Natural killer cell treated with Interleukin-12 subunit alpha and Interleukin-12 subunit beta and Interleukin-15 and Interleukin-18, amount 100 ng/mL, for 72 hours (primary cell): ENCODE results near the gene TCN2. TPM values are rescaled to one million over a fixed set of nuclear protein-coding genes. Genes with fewer than 3 reads are reported as not detected.
"Not testable (repeated sequence)": the region's sequence is repeated elsewhere in the genome, so short reads cannot be mapped to it uniquely, and the experiment has no call there.

Source experiments
- ATAC-seq, 2 donors: fragments of 150-1000 bp; cut with Tn5 transposase in 1 of 2; sonication (Bioruptor Pico), chemical (Tn5 transposase) in 1 of 2; 2 replicates each; pipeline ENCODE4 v1.10.0; 2021
- DNase-seq: peaks from one replicate; pipeline ENCODE4 v3.0.0; 2022; ENCODE audit warnings: low spot score
- H3K27ac Mint-ChIP-seq, 2 donors: 1 replicate in 1 of 2; 2 replicates in 1 of 2; pipeline ENCODE4 v1.8.0; 2022; ENCODE audit warnings: mixed read lengths in 2 of 2, mild to moderate bottlenecking in 1 of 2, moderate library complexity in 1 of 2
- H3K27me3 Mint-ChIP-seq, 2 donors: 1 replicate in 1 of 2; 2 replicates in 1 of 2; pipeline ENCODE4 v1.8.0; 2022; ENCODE audit warnings: mixed read lengths in 2 of 2
- H3K36me3 Mint-ChIP-seq: one replicate; pipeline ENCODE4 v1.8.0; 2022; ENCODE audit warnings: mixed read lengths
- H3K4me1 Mint-ChIP-seq, 2 donors: 1 replicate in 1 of 2; 2 replicates in 1 of 2; pipeline ENCODE4 v1.8.0; 2022; ENCODE audit warnings: low read depth in 2 of 2, mixed read lengths in 2 of 2, mild to moderate bottlenecking in 1 of 2
- H3K4me3 Mint-ChIP-seq: one replicate; pipeline ENCODE4 v1.8.0; 2022; ENCODE audit warnings: mixed read lengths
- H3K9me3 Mint-ChIP-seq: 2 replicates; pipeline ENCODE4 v1.8.0; 2022; ENCODE audit warnings: mixed read lengths
- total RNA-seq, 2 donors: library from RNA; stranded (reverse); gene quantifications; one replicate each; pipeline ENCODE4 v1.2.3, GENCODE V29; 2022

TCN2 gene
- total RNA-seq, 2 donors from 2014 or later = 0.19 TPM; not detected in 1

- ATAC-seq (peak; percentile 81 to 90), DNase-seq (peak; percentile 69)
- peak overlapping the region; percentile 52 for H3K27ac Mint-ChIP-seq
- no peaks in the 10 kb centered on the region for H3K9me3 Mint-ChIP-seq
- peaks cover 0 to 10% of the 10 kb centered on the region in 2 donors for H3K27me3 Mint-ChIP-seq
- H3K36me3 Mint-ChIP-seq = no peaks in the 10 kb centered on the region
- peaks cover 26 to 33% of the 10 kb centered on the region in 2 donors for H3K4me1 Mint-ChIP-seq
- H3K4me3 Mint-ChIP-seq = peak overlapping the region; percentile 59
Observed at GRCh38 chr22:30609260-30610185, 2.5 kb downstream of the TCN2 start.

- DNase-seq = no peak
- Mint-ChIP-seq H3K4me1 (peaks cover 24 to 33% of the 10 kb centered on the region in 2 donors), H3K4me3 (no peak overlapping the region), H3K36me3 (no peaks in the 10 kb centered on the region), H3K27me3 (peaks cover 0 to 10% of the 10 kb centered on the region in 2 donors), H3K27ac (no peak overlapping the region), H3K9me3 (no peaks in the 10 kb centered on the region)
- ATAC-seq = no peak
Observed at GRCh38 chr22:30610299-30610698, 3.3 kb downstream of the TCN2 start.

- H3K36me3 Mint-ChIP-seq = no peaks in the 10 kb centered on the region
- H3K27ac Mint-ChIP-seq = no peak overlapping the region
- ATAC-seq = no peak
- H3K4me3 Mint-ChIP-seq = no peak overlapping the region
- DNase-seq = no peak
- peaks cover 18 to 27% of the 10 kb centered on the region in 2 donors for H3K4me1 Mint-ChIP-seq
- peaks cover 0 to 12% of the 10 kb centered on the region in 2 donors for H3K27me3 Mint-ChIP-seq
- no peaks in the 10 kb centered on the region for H3K9me3 Mint-ChIP-seq
Observed at GRCh38 chr22:30611197-30611596, 4.2 kb downstream of the TCN2 start.

GRCh38 chr22:30612789-30613188 lies 5.8 kb downstream of the TCN2 start:
- peaks cover 0 to 9% of the 10 kb centered on the region in 2 donors for H3K27me3 Mint-ChIP-seq
- no peaks in the 10 kb centered on the region for H3K36me3 Mint-ChIP-seq
- DNase-seq (no peak), ATAC-seq (no peak)
- no peaks in the 10 kb centered on the region for H3K9me3 Mint-ChIP-seq
- H3K4me3 Mint-ChIP-seq = no peak overlapping the region
- peaks cover 9 to 20% of the 10 kb centered on the region in 2 donors for H3K4me1 Mint-ChIP-seq
- peak overlapping the region in 1 of 2 donors; percentile 1 for H3K27ac Mint-ChIP-seq

- Mint-ChIP-seq H3K27me3 (peaks cover 0 to 9% of the 10 kb centered on the region in 2 donors), H3K9me3 (no peaks in the 10 kb centered on the region), H3K27ac (no peak overlapping the region), H3K4me1 (peaks cover 3 to 15% of the 10 kb centered on the region in 2 donors), H3K36me3 (no peaks in the 10 kb centered on the region), H3K4me3 (no peak overlapping the region)
- ATAC-seq = no peak
- no peak for DNase-seq
Observed at GRCh38 chr22:30614268-30614667, 7.3 kb downstream of the TCN2 start.

GRCh38 chr22:30614879-30615278 lies 7.9 kb downstream of the TCN2 start:
- no peaks in the 10 kb centered on the region for H3K36me3 Mint-ChIP-seq
- H3K4me3 Mint-ChIP-seq = no peak overlapping the region
- ATAC-seq = no peak
- no peak for DNase-seq
- no peaks in the 10 kb centered on the region for H3K9me3 Mint-ChIP-seq
- peaks cover 0 to 7% of the 10 kb centered on the region in 2 donors for H3K27me3 Mint-ChIP-seq
- no peak overlapping the region for H3K27ac Mint-ChIP-seq
- H3K4me1 Mint-ChIP-seq = peaks cover 0 to 9% of the 10 kb centered on the region in 2 donors

GRCh38 chr22:30615543-30615954 lies 8.6 kb downstream of the TCN2 start:
- H3K36me3 Mint-ChIP-seq = no peaks in the 10 kb centered on the region
- H3K4me1 Mint-ChIP-seq = peaks cover 0 to 2% of the 10 kb centered on the region in 2 donors
- H3K4me3 Mint-ChIP-seq = no peak overlapping the region
- no peak for ATAC-seq
- H3K27ac Mint-ChIP-seq = no peak overlapping the region
- no peak for DNase-seq
- H3K27me3 Mint-ChIP-seq = peaks cover 0 to 4% of the 10 kb centered on the region in 2 donors
- no peaks in the 10 kb centered on the region for H3K9me3 Mint-ChIP-seq

GRCh38 chr22:30617819-30618218 lies 10.8 kb downstream of the TCN2 start:
- Mint-ChIP-seq H3K9me3 (no peaks in the 10 kb centered on the region), H3K36me3 (no peaks in the 10 kb centered on the region), H3K27ac (no peak overlapping the region), H3K27me3 (peaks cover 0 to 3% of the 10 kb centered on the region in 2 donors), H3K4me1 (no peaks in the 10 kb centered on the region), H3K4me3 (no peak overlapping the region)
- ATAC-seq (no peak), DNase-seq (no peak)

GRCh38 chr22:30619909-30620308 lies 12.9 kb downstream of the TCN2 start:
- H3K27me3 Mint-ChIP-seq, H3K4me3 Mint-ChIP-seq, H3K27ac Mint-ChIP-seq, ATAC-seq, H3K9me3 Mint-ChIP-seq, H3K36me3 Mint-ChIP-seq, DNase-seq, H3K4me1 Mint-ChIP-seq: not testable (repeated sequence)

GRCh38 chr22:30626413-30626812 lies 19.4 kb downstream of the TCN2 start:
- no peaks in the 10 kb centered on the region for H3K4me1 Mint-ChIP-seq
- no peaks in the 10 kb centered on the region for H3K27me3 Mint-ChIP-seq
- no peaks in the 10 kb centered on the region for H3K9me3 Mint-ChIP-seq
- no peak overlapping the region for H3K4me3 Mint-ChIP-seq
- no peak overlapping the region for H3K27ac Mint-ChIP-seq
- DNase-seq (no peak), ATAC-seq (no peak)
- no peaks in the 10 kb centered on the region for H3K36me3 Mint-ChIP-seq

- no peak for ATAC-seq
- Mint-ChIP-seq H3K9me3 (no peaks in the 10 kb centered on the region), H3K36me3 (no peaks in the 10 kb centered on the region), H3K4me3 (no peak overlapping the region), H3K27me3 (no peaks in the 10 kb centered on the region), H3K27ac (no peak overlapping the region), H3K4me1 (no peaks in the 10 kb centered on the region)
- DNase-seq = no peak
Observed at GRCh38 chr22:30627471-30627870, 20.5 kb downstream of the TCN2 start.

- Mint-ChIP-seq H3K9me3 (no peaks in the 10 kb centered on the region), H3K4me3 (no peak overlapping the region), H3K27me3 (no peaks in the 10 kb centered on the region), H3K4me1 (no peaks in the 10 kb centered on the region), H3K36me3 (no peaks in the 10 kb centered on the region), H3K27ac (no peak overlapping the region)
- ATAC-seq = no peak
- DNase-seq = no peak
Observed at GRCh38 chr22:30628491-30628890, 21.5 kb downstream of the TCN2 start.

- H3K27ac Mint-ChIP-seq, H3K9me3 Mint-ChIP-seq, H3K36me3 Mint-ChIP-seq, H3K4me1 Mint-ChIP-seq, ATAC-seq, H3K27me3 Mint-ChIP-seq, H3K4me3 Mint-ChIP-seq, DNase-seq: not testable (repeated sequence)
Observed at GRCh38 chr22:30631469-30631868, 24.5 kb downstream of the TCN2 start.

- ATAC-seq (peak; percentile 70 to 75), DNase-seq (peak; percentile 89)
- Mint-ChIP-seq H3K4me3 (peak overlapping the region; percentile 85), H3K27me3 (no peaks in the 10 kb centered on the region), H3K9me3 (no peaks in the 10 kb centered on the region), H3K27ac (peak overlapping the region; percentile 90 to 92), H3K36me3 (no peaks in the 10 kb centered on the region), H3K4me1 (peaks cover 10 to 12% of the 10 kb centered on the region in 2 donors)
Observed at GRCh38 chr22:30634471-30635233, 27.7 kb downstream of the TCN2 start.
